HG03469 (cell line): Measurements from ENCODE around the gene NOL6.
"Not testable (repeated sequence)": the region's sequence is repeated elsewhere in the genome, so short reads cannot be mapped to it uniquely, and the experiment has no call there.

ENCODE experiments used
- ATAC-seq: cut with Tn5 transposase; IDR thresholded peaks from one replicate; pipeline ENCODE4 v1.9.1; 2021; ENCODE audit warnings: mild to moderate bottlenecking, moderate library complexity, moderate number of reproducible peaks; ENCODE audit not compliant: unreplicated experiment

NOL6 gene

GRCh38 chr9:33472881-33473615 lies 676 bp downstream of the NOL6 start:
- no peak for ATAC-seq

- ATAC-seq: no peak
These were observed 1.4 kb downstream of the NOL6 start for GRCh38 chr9:33472171-33472880.

DNA sequence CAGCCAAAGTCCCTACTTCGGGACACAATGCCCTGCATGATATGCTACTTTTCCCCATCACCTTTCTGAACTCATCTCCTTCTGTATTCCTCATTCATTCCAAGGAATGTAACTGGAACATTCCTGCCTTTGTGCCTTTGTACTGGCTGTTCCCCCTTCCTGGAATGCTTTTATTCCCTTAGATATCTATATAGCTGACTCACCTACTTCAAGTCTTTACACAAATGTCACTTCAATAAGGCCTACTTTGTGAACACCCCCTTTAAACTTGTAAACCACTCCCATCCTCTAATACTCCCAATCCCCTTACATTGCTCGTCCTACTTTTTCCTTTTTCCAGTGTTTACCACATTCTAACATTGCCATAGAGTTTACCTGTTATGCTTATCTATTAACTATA lies 2.4 kb downstream of the NOL6 start:
- ATAC-seq: no peak

DNA sequence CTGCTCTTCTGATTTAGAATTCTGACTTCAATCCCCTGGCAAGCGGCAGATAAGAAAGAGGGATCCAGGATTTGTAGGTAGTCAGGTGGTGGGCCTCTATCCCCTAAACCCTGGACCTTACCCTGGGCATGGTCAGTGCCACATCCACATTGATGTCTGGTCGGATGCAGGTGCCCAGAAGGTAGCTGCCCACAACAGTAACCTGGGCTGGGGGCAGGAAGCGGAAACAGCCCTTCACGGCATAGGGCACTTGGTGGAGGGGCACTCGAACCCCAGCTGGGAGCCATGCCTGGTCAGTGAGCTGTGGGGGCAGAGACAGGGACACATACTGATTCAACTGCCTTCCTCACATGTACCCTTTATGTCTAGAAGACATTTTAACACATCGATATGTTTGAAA lies 3.8 kb downstream of the NOL6 start:
- ATAC-seq: no peak

- no peak for ATAC-seq
These were observed 4.7 kb downstream of the NOL6 start for GRCh38 chr9:33468797-33469621.

DNA sequence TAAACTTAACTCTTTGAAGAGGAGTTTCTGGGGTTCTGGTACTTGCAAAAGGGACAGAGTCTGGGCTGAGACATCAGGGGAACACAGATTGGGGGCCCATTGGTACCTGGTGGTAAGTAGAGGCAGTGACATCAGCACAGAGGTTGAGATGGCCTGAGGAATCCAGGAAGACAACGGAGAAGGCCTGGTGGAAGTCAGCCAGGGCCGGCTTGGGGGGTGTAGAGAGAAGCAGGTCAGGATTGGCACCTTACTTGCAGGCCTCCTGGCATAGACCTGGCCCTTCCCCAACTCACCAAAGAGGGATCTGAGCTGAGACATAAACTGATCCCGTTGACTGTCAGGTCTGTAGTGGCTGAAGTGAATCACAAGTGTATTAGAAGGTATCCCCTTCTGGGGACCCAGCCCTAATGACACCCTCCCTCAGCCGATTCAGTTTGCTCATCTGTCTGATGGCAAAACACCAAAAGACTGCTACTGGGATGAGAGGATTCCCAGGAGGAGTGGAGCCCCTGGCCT lies 5.5 kb downstream of the NOL6 start:
- no peak for ATAC-seq

GRCh38 chr9:33467526-33467925 lies 6.2 kb downstream of the NOL6 start:
- ATAC-seq: no peak

DNA sequence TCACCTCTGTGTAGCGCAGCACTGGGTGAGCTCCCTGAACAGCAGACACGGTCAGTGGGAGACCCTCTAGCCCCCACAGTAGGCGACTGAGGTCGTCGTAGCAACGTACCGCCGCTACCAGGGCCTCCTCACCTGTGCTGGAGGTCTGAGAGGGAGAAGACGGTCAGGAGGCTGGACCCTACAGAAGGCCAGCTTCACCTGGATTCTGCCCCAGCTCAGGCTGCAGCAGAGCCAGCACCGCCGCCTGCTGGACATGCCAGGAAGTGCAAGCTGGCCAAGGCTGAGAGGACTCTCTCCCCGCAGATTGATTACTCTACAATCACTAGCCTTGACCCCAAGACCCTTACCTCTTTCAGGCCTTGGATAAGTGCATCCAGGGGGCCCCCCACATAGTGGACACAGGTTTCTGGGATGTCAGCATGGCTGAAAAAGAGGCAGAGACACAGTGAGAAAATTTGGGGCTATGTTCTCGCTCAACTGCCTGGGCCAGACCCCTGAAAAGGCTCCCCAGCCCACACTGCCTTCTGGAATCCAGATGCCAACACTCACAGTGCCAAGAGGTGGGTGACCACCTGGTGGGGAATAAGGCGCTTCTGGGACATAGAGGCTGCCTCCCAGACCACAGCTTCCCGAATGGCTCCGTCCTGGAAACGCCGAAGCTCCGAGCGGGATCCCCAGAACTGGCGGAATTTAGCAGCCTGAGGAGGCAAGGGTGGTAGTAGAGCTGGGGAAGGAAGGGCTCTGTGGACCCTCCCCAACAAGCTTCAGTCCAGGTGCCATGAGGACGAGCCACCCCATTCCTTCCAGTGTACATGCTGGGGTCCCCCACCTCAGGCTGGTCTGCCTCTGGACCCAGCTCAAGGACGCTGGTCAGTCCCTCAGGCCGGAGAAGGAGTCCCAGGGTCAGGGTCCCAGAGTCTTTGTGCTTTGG lies 6.9 kb downstream of the NOL6 start:
- ATAC-seq: no peak

GRCh38 chr9:33465596-33466564 lies 7.8 kb downstream of the NOL6 start:
- ATAC-seq: no peak

DNA sequence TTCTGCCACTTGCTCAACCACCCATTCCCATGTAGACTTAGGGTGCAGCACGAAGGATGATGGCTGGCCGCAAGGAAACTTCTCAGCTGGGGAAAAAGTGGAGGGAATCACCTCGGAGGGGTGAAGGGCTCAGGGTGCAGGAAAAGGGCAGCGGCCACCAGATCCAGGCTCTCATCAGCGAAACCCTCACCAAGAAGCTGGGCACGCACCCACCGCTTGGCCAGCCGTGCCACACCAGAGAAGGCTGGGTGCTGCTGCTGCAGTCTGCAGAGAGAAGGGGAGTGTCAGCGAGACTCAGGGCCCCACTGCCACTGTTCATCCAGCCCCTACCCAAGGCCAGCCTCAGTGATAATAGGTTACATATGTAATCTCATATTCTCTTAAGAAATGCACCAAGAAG lies 8.6 kb downstream of the NOL6 start:
- no peak for ATAC-seq

DNA sequence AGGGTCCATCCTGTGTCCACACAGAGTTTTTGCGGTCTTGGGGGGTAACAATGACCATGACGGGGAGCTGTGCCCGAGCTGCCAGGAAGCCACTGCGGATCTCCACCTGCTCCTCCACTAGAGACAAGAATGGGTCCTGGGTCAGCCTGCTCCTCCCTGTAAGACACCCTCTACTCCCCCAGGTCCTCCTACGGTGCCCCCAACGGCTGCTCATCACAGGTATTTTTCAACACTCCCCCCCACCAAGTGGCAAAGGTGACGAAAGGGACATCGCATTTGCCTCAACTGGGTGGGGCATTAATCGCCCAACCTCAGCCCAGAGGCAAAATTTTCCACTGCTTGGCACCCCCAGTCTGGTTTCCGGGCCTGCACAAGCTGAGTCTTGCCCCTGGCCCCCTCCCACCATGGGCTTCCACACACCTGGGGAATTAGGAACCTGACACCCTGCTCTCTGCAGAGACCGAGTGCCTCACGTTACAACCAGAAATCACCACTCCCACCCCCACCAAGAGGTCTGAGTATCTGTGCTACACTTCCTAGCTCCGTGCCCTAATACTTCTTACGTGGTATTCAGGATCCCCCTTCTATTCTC lies 9.6 kb downstream of the NOL6 start:
- ATAC-seq: no peak

DNA sequence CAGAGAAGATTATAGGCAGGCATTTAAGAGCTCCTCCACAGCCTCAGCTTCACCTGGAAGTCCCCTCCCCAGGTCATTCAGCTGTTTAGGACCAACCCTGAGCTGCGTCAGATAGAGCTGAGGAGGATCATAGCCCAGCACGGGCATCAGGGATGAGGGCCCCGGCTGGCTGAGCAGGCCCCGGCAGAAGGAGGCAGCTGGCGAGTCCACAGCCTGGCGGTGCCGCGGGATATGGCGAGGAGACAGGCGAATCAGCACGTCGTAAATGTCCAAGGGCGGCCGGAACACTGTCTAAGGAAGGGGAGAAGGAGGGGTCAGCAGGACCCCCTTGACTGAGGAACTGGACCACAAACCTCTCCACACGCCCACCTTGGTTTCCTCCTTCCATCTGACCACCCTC lies 10.6 kb downstream of the NOL6 start:
- ATAC-seq: no peak

DNA sequence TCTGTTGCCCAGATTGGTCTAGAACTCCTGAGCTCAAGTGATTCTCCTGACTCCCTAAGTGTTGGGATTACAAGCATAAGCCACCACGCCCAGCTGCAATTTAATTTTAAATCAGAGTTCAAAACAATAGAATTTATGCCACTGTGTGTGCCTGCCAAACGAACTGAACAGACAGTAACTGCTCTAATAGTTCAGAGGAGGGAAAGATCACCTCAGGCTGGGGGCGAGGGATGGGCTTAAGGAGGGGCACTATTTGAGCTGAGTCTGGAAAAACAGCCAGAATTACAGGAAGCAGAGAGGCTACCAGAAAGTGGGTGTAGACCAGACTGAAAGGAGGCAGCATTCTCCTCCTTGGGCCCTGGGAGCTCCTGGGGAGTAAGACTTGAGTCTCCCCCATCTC lies 12.2 kb downstream of the NOL6 start:
- no peak for ATAC-seq

DNA sequence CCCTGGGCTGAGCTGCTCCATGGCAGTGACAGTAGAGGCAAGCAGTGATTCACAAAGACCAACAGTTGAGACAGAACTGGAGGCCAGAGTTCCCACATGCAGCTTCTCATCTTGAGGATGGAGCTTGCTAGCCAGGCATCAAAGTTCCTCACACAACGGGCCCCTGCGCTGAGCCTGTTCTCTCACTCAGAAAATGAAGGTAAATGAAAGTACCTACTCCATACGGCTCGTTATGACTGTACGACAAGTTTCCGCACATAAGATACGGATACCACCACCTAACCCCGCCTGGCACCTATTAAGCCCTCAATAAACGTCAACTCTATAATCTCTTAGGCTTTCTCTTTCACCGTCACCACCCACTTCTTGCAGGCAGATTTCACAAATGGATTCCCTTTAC lies 12.9 kb downstream of the NOL6 start:
- ATAC-seq: no peak

- no peak for ATAC-seq
These were observed 14.6 kb downstream of the NOL6 start for GRCh38 chr9:33459115-33459514.

DNA sequence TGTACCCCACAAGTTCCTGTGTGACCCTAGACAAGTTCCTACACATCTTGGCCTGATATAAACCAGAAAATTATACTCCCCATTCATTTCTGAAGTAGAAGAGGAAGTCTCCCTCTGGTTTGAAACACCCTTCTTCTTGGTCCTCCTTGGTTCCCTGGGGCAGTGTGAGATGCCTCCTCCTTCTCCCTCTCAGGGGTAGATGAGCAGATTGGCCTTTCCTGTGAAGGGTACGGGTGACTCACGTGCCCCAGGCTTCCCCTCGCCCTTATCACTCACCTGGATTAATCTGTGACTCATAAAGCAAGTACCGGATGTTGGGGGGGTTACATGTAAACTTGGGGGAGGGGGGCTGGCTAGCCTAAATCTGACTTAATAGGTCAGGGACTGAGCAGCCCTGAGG lies 15.3 kb downstream of the NOL6 start:
- no peak for ATAC-seq

DNA sequence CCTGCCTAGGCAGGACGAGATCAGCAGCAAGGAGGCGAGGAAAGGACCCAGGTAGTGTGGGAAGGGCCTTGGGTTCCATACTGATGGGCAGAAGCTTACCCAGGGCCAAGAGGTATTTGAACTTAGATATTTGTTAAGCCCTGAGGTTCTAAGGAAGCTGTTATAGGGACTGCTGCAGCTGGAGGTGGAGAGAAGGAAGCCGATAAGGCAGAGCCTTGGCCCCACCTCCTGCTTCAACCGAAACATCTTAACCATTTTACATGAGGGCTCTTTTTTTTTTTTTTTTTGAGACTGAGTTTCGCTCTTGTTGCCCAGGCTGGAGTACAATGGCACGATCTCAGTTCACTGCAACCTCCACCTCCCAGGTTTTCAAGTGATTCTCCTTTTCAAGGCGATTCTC lies 17.8 kb downstream of the NOL6 start:
- ATAC-seq: no peak

DNA sequence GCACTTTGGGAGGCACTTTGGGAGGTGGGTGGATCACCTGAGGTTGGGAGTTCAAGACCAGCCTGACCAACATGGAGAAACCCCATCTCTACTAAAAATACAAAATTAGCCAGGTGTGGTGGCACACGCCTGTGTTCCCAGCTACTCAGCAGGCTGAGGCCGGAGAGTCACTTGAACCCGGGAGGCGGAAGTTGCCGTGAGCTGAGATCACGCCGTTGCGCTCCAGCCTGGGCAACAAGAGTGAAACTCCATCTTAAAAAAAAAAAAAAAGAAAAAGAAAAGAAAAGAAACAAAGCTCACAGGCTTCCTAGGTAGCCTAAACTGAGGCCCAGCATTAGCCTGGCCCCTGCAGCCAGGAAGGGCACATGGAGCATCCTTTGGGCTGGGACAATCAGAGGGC lies 18.3 kb downstream of the NOL6 start:
- not testable (repeated sequence) for ATAC-seq

GRCh38 chr9:33454661-33455026 lies 19.1 kb downstream of the NOL6 start:
- not testable (repeated sequence) for ATAC-seq
